Stimulated activated CD4-positive, alpha-beta T cell treated with anti-CD3 and anti-CD28 coated beads, Interleukin-4, amount 100 ng/mL, for 48 hours (primary cell): ENCODE data around the gene EGFL7.

Source experiments
- DNase-seq, 2 donors: peaks; one replicate each; pipeline ENCODE4 v3.0.0-alpha.2; 2020; ENCODE audit warnings: low read depth in 2 of 2

Gene EGFL7

DNA sequence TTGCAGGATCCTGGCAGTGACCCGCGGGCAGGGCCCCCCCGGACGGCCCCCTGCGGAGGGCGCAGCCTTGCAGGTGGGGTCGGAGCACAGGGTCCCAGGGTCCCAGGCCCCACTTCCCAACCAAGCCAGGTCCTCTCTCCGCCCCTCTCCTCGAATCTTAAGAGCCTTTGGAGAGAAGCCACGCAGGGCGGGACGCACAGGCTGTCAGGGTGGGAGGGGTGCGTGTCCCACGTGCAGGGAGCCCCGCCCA is 18.4 kb upstream of the EGFL7 start:
- no peak for DNase-seq

DNA sequence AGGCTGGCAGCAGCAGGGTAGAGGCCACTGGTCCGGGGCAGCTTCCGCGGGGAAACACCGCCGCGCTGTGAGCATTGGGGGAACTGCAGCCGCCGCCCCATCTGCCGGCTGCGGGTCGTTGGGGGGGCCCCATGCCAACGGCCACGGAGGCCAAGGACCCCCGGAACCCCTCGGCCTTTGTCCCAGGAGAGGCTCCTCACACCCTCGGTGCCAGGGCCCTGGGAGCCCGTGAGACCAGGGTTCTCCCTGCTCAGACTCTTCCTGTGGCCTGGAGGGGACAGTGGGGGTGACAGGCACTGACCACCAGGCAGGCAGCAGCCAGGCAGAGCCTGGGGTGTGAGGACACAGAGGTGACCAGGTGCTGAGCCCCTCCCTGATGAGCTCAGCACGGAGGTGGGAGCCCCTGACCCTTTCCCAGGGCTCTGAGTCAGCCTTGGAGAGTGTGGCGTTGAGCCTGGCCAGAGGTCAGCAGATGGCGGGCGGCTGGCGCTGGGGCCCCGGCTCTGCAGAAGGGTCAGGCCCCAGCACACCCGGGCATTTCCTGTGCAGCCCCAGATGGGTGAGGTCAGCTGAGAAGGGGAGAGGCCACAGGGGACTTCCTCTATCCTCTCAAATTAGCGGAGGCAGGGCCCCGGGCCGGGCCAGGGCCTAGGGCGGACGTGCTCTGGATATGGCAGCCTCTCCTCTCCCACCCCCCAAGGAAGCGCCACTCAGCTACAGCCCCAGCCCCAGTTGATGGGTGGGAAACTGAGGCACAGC is 17.9 kb upstream of the EGFL7 start:
- DNase-seq, result peak; percentile 67 to 72

DNA sequence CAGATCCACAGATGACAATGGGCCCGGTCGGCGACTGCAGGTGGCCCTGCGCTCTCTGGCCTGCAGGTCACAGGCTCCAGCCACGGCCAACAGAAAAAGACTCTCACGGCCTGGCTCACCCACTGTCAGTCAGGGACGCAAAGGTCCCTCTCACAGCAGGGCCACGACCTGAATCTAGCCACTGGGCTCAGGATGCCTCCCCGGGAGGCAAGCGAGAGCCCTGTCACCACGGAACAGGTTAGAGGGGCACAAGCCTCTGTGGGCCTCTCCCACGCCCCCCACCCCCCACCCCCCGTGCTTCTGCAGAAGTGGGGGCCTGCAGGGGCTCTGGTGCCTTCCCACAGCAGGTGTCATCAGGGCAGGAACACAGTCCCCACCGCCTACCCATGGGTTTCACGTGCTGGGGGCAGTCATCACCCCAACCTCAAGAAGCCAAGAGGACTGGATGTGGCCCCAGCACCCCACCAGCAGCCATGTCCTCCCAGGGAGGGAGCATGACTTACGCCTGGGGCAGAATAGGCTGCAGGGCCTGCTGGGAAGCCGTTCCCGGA is 17.3 kb upstream of the EGFL7 start:
- DNase-seq, result no peak

DNA sequence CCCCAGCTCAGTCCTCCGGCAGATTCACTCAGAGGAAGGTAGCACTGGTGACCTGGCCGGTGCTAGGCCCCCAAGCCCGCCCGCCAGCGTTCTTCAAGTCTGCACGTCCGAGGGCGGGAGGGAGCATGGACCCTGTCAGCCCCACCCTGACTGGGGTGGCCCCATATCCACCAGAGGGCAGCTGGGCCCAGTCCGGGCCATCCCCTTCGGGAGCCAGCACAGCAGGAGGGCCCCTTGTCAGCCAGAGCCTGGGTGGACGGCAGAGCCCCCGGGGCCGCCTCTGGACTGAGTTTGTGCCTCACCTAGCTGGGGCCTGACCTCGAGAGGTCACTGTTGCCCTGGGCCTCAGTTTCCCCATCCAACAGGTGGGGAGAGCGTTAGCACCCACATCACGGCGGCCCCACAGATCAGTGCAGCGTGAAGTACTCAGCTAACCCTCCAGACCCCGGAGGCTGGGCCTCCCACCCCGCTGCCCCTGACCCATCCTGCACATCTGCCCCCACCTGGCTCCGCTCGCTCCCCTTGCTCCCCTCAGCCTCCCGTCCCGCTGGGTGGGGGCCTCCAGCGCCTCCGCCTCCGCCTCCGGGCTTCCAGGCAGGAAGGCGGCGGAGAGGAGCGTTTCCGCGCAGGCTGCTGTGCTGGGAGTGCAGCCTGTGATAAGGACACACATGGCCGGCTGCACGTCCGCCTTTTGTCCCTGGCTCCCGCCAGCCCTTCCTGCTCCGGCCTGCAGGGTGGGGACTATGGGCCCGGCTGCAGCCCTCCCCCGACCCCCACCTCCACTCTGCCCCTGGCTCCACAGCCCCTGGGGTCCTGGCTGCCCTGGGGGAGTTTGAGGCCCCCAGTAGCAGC is 16.6 kb upstream of the EGFL7 start:
- no peak for DNase-seq

DNA sequence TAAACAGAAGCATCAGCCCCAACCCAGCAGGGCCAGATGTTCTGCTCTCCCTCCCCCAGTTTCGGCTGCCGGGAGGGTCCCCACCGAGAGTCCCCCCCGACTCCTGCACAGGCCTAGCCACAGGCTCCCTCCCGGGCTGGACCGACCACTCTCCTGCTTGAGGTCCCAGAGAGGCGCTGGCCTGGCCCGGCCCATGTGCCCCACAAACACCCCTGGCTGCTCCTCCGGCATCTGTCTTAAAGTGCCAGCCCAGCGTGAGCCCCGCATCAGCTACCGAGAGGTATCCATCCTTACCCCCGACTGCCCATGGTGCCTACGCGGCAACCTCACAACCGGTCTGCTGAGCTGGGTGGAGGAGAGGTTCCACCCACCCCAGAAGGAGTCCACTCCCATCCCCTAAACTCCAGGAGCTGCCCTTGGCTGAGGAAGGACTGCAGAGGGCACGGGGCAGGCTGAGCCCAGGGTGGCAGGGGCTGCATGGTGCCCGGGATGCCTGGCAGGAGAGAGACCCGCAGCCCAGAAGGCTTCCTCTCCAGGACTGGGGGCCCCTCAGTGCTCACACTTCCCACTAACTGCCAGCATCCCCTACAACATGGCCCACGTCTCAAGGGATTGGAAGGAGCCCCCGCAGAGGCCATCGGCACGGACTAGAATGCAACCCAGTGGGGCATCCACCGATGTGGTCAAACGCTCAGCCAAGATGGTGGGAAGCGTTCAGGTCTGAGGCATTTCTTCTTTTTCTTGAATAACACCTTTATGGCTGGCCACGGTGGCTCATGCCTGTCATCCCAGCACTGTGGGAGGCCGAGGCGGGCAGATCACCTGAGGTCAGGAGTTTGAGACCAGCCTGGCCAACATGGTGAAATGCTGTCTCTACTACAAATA is 15.6 kb upstream of the EGFL7 start:
- no peak for DNase-seq

DNA sequence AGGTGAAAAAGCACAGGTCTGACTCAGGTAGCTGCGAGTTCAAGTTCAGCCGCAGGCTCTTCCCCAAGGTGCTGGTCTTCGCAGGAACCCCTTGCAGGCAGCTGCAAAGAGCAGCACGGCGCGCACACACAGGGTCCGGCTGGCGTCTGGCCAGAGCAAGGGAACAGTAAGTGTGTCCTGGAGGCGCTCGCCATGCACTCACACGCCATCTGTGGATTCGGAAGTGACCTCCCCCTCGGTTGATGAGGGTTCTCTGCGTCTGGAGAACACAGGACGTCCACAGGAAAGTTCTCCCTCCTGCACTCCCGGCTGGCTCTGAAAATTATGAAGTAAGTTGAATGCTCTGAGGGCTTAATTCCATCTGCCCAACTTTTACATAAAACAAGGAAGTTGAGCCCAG is 14.0 kb upstream of the EGFL7 start:
- no peak for DNase-seq

DNA sequence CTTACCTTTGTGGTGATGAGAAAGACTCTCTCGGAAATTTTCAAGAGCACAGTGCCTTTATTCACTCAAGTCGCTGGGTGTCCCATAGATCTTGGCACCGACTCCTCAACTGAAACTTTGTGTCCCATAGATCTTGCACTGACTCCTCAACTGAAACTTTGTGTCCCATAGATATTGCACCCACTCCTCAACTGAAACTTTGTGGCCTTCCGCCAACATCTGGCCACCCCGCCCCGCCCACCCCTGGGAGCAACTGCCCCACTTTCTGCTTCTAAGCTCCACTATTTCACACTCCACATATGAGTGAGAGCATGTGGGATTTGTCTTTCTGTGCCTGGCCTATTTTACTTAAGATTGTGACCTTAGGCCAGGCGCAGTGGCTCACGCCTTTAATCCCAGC is 12.7 kb upstream of the EGFL7 start:
- no peak for DNase-seq

DNA sequence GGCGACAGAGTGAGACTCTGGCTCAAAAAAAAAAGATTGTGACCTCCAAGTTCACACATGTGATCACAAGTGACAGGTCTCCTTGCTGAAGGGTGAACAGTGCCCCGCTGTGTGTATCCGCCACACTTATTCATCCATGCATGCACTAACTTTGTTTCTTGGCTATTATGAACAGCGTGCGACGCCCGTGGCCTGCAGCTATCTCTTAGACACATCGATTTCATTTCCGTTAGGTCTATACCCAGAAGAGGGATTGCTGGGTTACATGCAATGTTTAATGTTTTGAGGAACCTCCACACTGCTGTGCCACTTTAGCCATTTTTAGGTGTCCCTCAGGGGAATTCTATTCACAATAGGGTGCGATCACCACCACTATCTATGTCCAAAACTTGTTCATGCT is 12.1 kb upstream of the EGFL7 start:
- DNase-seq, result no peak

DNA sequence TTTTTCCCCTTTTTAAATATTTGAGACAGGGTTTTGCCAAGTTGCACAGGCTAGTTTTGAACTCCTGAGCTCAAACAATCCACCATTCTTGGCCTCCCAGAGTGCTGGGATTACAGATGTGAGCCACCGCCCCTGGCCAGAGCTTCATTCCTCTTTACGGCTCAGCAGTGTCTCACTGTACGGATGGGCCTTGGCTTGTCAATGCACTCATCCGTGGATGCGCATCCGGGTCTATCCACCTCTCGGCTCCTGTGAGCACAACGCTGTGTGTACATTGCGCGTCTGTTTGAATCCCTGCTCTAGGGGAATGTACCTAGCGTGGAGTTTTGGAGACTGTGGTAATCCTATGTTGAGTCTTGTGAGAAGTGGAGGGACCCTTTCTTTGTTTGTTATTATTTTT is 10.9 kb upstream of the EGFL7 start:
- DNase-seq, result no peak

DNA sequence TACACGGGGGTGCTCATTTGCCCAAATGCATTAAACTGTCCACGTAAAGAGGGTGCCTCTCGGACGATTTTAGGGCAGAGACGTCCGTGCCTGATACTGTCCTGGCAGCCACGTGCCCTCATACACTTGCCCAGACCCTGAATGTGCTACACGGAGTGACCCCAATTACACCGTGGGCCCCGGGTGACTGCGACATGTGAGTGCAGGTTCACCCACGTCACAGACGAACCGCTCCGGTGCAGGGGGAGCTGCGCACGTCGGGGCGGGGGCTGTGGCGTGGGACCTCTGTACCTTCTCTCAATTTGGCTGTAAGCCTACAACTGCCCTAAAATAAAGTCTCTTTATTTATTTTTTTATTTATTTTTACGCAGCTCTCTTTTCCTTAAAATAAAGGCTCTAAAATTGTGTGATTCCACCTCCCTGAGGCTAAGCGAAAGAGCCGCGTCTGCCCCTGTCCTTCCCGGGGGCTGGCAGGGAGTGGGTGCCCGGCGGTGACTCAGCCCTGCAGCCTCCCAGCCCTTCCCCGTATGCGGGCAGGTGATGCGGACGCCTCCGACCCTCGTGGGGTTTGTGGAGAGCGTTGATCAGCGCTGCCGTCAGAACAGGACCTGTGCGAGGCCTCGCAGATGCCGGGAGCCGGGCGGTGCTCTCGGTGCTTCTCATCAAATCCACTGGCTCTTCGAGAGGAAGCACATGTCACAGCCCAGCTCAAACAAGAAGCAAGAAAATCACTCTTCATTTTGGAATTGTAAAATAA is 9.2 kb upstream of the EGFL7 start:
- no peak for DNase-seq

DNA sequence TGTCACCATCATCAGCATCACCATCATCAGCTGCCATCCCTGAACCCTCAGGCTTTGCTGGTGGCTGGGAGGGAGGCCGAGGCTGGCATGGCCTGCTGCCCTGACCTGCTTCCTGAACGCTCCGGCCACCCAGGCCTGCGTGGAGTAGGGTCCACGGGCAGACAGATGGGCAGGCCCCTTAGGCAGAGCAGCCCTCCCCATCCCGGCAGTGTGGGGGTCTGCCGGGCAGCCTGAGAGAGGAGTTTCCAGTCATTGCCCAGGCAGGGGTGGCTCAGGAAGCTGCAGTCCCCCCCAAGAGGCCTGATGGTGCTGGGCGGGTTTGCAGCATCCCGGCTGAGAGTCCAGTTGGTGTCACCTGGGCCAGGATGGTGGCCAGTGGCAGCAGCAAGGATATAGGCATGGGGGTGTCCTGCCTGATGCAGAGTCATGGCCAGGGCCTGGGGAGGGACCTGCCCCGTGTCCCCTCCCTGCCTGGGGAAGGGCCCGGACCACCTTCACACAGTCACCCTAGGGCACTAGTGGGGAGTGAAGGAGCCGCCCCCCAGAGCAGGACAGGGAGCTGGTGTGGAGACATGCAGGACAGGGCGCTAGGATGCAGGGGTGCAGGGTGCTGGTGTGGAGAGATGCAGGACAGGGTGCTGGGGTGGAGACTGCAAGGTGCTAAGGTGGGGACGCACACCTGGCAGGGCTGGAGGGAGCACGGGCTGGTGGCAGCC is 7.7 kb upstream of the EGFL7 start:
- no peak for DNase-seq

DNA sequence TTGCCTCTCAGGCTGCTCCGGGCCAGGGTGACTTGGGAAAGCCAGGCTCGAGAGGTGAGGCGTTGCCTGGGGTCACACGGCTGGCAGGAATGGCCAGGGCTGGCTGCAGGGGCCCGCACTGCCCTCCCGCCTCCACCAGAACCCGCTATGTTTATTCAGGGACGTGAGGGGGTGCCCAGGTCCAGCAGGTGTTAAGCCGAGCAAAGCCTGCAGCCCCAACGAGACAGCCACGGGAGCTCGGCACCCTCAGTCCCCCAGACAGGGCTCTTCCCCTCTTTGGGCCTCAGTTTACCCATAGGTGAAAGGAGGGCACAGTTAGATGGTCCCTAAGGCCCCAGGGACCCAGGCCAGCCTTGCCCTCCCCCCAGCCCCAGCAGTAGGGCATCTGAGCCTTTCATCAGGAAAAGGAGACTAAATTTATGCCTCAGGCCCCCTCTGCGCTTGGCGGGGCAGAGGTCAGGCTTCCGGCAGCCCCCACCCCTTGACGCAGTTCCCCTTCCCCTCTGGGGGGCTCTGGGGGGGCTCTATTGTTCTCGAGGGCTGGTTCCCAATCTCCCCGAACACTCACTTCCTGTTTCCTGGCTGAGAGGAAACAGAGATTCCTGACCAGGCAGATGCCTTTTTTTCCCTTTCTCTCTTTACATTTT is 7.1 kb upstream of the EGFL7 start:
- no peak for DNase-seq

DNA sequence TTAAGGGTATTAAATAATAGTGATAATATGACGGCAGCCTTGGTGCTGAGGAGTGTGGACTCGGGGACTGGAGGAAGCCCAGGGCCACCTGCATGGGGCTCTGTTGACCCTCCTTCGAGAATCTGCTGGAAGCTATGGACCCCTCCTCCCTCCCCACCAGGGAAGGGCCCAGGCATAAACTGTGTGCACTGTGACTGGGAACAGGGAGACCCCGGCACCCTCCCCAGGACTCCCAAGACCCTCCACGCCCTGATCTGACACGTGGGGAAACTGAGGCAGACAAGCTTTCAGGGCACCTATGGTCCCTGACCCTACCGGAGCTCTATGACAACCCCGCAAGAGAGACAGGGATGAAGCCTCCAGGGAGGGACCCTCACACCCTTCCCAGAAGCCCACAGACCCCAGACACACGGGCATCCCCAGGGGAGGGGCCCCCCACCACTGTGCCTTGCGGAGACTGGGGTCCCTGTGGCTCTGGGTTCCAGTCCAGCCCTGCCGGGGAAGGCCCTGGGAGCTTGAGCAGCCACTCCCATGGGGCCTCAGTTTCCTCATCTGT is 6.5 kb upstream of the EGFL7 start:
- DNase-seq, result no peak

DNA sequence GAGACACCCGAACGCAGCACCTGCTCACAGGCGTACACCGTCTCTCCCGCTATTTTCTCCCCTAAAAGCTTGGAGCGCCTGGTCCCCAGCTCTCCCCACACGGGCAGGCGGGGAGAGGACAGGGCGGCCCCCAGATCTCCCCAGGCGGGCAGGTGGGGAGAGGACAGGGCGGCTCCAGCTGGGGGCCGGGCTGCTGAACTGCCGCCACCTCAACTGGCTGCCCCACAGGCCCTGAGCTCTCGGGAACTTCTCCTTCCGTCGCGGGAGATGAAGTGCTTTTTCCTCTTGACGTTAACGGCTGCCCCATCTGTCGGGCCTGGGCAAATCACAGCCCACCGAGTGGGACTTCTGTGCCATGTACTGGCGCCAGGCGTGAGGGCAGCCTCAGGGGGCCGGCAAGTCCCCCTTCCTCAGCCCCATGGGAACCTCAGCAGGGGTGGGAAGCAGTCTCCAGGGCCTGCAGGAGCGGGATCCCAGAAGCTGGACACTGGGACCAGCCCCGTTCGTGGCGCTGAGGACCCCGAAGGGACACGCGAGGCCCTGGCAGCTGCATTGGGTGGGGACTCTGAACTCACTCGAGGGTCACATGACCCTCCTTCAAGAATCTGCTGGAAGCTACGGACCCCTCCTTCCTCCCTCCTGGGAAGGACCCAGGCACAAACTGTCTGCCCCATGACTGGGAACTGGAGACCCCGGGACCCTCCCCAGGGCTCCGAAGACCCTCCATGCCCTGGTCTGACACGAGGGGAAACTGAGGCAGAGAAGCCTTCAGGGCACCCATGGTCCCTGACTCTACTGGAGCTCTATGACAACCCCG is 5.7 kb upstream of the EGFL7 start:
- no peak for DNase-seq

DNA sequence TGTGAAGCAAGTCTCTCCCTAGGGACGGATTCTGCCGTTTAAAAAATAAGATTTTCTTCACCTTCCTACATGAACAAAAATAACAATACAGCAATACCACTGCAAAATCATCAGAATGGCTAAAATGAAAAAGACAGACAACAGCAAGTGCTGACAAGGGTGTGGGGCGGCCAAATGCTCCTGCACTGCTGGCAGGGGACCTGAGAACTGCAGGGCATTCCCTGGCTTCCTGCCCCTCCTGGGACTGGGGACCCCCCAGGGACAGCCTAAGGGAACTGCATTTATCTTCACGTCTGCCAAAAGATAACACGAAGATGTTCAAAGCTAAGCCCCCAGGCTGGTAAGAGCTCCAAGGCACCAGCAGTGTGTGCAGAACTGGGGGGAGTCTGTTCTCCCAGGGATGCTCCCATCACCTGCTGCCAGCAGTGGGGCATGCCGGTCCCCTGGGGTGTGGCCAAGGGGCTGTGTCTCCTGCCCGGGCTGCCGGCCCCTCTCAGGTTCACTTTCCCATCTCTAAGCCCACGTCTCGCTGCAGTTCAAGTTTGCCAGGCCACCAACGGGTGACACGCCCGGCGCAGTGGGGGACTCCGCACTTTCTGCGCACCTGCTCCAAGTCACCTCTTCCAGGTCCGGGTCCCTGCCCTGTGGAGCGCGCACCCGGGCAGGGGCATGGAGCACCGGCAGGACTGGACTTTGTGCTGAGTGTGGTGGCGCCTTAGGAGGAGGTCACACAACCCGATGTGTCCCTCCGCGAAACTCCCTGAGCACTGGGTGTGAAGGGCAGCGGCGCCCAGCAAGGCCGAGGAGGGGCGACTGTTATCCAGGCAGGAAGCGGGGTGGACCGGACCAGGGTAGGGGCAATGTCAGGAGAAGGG is 4.5 kb upstream of the EGFL7 start:
- DNase-seq, result no peak

DNA sequence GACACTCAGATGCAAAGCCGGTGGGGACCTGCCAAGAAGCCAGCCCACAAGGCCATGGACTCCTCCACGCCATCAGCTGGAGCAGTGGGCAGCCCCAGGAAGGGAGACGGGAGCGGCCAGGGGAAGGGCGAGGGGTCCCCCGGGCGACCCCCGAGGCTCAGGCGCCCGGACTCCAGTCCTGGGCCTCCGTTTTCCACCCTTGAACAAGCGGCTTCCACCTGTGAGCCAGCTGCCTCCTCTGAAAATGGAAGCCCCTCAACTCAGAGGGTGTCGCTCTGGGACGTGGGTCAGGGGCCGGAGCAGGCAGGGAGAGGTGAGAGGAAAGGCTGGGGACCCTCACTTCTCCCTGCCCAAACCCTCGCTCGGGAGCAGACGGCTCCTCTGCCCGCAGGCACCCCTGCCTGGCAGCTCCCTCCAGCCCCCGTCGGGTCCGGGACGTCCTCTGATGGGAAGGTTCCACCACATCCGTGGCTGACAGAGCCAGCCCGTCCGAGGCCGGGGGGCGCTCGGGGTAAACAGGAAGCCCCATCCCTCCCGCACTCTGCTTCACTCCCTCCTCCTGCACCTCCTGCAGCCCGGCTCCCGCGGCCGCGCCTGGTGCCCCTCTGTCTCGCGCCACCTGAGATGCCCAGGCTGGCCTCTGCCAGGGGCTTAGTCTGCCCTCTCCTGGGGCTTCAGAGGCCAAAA is 3.7 kb upstream of the EGFL7 start:
- no peak for DNase-seq
